ENCODE measurements around the gene FZD7.

FZD7 gene

GRCh38 chr2:202067589-202067988, 33.9 kb downstream of the FZD7 start:
- DNase-seq (ENCODE audit: low spot score): no peak

- DNase-seq (ENCODE audit: low spot score): no peak
Measured at GRCh38 chr2:202069170-202070067, 35.8 kb downstream of the FZD7 start.

- no peak for DNase-seq (ENCODE audit: low spot score)
Measured at GRCh38 chr2:202071107-202071506, 37.5 kb downstream of the FZD7 start.

GRCh38 chr2:202072226-202072625, 38.6 kb downstream of the FZD7 start:
- no peak for DNase-seq (ENCODE audit: low spot score)

- no peak for DNase-seq (ENCODE audit: low spot score)
Measured at GRCh38 chr2:202072737-202073401, 39.2 kb downstream of the FZD7 start, which contains the start of gene KIAA2012. Gene KIAA2012, plus strand, starts transcription at chr2:202073255. Its CDS starts 373 bp downstream, at chr2:202073628.

- no peak for DNase-seq (ENCODE audit: low spot score)
Measured at GRCh38 chr2:202074324-202074723, 40.7 kb downstream of the FZD7 start.

GRCh38 chr2:202079310-202079709, 45.7 kb downstream of the FZD7 start:
- no peak for DNase-seq (ENCODE audit: low spot score)

GRCh38 chr2:202084265-202084664, 50.6 kb downstream of the FZD7 start:
- no peak for DNase-seq (ENCODE audit: low spot score)
